ENCODE measurements around the gene FBXL13.
"Not testable (repeated sequence)": the region's sequence is repeated elsewhere in the genome, so short reads cannot be mapped to it uniquely, and the experiment has no call there.

Gene FBXL13

DNA sequence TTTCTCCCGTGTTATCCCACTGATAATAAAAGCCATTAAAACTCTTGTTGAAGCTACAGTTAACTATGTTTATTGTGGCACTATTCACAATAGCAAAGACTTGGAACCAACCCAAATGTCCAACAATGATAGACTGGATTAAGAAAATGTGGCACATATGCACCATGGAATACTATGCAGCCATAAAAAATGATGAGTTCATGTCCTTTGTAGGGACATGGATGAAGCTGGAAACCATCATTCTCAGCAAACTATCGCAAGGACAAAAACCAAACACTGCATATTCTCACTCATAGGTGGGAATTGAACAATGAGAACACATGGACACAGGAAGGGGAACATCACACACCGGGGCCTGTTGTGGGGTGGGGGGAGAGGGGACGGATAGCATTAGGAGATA lies 97.0 kb downstream of the FBXL13 start:
- DNase-seq; H3K4me3 ChIP-seq (ENCODE audit: insufficient read depth, low read depth, low read length, poor library complexity, severe bottlenecking); H3K4me1 ChIP-seq (ENCODE audit: control insufficient read depth, insufficient read depth, low read length, poor library complexity, severe bottlenecking); H3K27ac ChIP-seq (ENCODE audit: insufficient read depth, low read length, poor library complexity, severe bottlenecking); H3K9me3 ChIP-seq (ENCODE audit: control insufficient read depth, low read length); H3K36me3 ChIP-seq (ENCODE audit: control insufficient read depth, insufficient read depth, low read length); H3K27me3 ChIP-seq (replicated peaks; ENCODE audit: control insufficient read depth, insufficient read depth, low read length, poor library complexity, severe bottlenecking): not testable (repeated sequence)

DNA sequence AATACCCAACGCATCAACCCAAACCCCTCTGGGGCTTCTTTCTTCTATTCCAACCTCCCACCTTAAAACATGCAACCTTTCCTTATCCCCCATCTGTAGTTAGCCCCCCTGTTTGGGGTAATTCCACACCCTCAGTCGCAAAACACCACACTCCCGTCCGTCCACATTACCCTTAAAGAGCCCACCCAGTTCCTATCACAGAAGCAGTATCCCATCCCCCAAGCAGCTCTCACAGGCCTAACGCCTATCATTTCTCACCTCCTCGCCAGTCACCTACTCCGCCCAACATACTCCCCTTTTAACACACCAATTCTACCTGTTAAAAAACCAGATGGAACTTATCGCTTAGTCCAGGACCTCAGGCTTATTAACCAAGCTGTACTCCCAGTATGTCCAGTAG lies 98.1 kb downstream of the FBXL13 start:
- no peaks in the 10 kb centered on the region for H3K9me3 ChIP-seq (ENCODE audit: control insufficient read depth, low read length)
- H3K27me3 ChIP-seq (replicated peaks; ENCODE audit: control insufficient read depth, insufficient read depth, low read length, poor library complexity, severe bottlenecking), result no peaks in the 10 kb centered on the region
- no peak for DNase-seq
- no peaks in the 10 kb centered on the region for H3K36me3 ChIP-seq (ENCODE audit: control insufficient read depth, insufficient read depth, low read length)
- no peaks in the 10 kb centered on the region for H3K4me1 ChIP-seq (ENCODE audit: control insufficient read depth, insufficient read depth, low read length, poor library complexity, severe bottlenecking)
- no peak overlapping the region for H3K4me3 ChIP-seq (ENCODE audit: insufficient read depth, low read depth, low read length, poor library complexity, severe bottlenecking)
- no peak overlapping the region for H3K27ac ChIP-seq (ENCODE audit: insufficient read depth, low read length, poor library complexity, severe bottlenecking)

GRCh38 chr7:102975854-102976253 lies 98.7 kb downstream of the FBXL13 start:
- no peaks in the 10 kb centered on the region for H3K27me3 ChIP-seq (replicated peaks; ENCODE audit: control insufficient read depth, insufficient read depth, low read length, poor library complexity, severe bottlenecking)
- no peak overlapping the region for H3K4me3 ChIP-seq (ENCODE audit: insufficient read depth, low read depth, low read length, poor library complexity, severe bottlenecking)
- H3K27ac ChIP-seq (ENCODE audit: insufficient read depth, low read length, poor library complexity, severe bottlenecking), result no peak overlapping the region
- no peaks in the 10 kb centered on the region for H3K4me1 ChIP-seq (ENCODE audit: control insufficient read depth, insufficient read depth, low read length, poor library complexity, severe bottlenecking)
- no peaks in the 10 kb centered on the region for H3K36me3 ChIP-seq (ENCODE audit: control insufficient read depth, insufficient read depth, low read length)
- no peak for DNase-seq
- no peaks in the 10 kb centered on the region for H3K9me3 ChIP-seq (ENCODE audit: control insufficient read depth, low read length)

- Histone ChIP-seq H3K4me1 (ENCODE audit: control insufficient read depth, insufficient read depth, low read length, poor library complexity, severe bottlenecking) (no peaks in the 10 kb centered on the region), H3K27ac (ENCODE audit: insufficient read depth, low read length, poor library complexity, severe bottlenecking) (no peak overlapping the region), H3K9me3 (ENCODE audit: control insufficient read depth, low read length) (no peaks in the 10 kb centered on the region), H3K36me3 (ENCODE audit: control insufficient read depth, insufficient read depth, low read length) (no peaks in the 10 kb centered on the region), H3K4me3 (ENCODE audit: insufficient read depth, low read depth, low read length, poor library complexity, severe bottlenecking) (no peak overlapping the region), H3K27me3 (replicated peaks; ENCODE audit: control insufficient read depth, insufficient read depth, low read length, poor library complexity, severe bottlenecking) (no peaks in the 10 kb centered on the region)
- no peak for DNase-seq
Measured at GRCh38 chr7:102974366-102975236, 100.0 kb downstream of the FBXL13 start.

GRCh38 chr7:102973096-102973802 lies 101.3 kb downstream of the FBXL13 start:
- no peak for DNase-seq
- Histone ChIP-seq H3K4me3 (ENCODE audit: insufficient read depth, low read depth, low read length, poor library complexity, severe bottlenecking) (no peak overlapping the region), H3K27me3 (replicated peaks; ENCODE audit: control insufficient read depth, insufficient read depth, low read length, poor library complexity, severe bottlenecking) (no peaks in the 10 kb centered on the region), H3K36me3 (ENCODE audit: control insufficient read depth, insufficient read depth, low read length) (no peaks in the 10 kb centered on the region), H3K4me1 (ENCODE audit: control insufficient read depth, insufficient read depth, low read length, poor library complexity, severe bottlenecking) (no peaks in the 10 kb centered on the region), H3K27ac (ENCODE audit: insufficient read depth, low read length, poor library complexity, severe bottlenecking) (no peak overlapping the region), H3K9me3 (ENCODE audit: control insufficient read depth, low read length) (no peaks in the 10 kb centered on the region)

DNA sequence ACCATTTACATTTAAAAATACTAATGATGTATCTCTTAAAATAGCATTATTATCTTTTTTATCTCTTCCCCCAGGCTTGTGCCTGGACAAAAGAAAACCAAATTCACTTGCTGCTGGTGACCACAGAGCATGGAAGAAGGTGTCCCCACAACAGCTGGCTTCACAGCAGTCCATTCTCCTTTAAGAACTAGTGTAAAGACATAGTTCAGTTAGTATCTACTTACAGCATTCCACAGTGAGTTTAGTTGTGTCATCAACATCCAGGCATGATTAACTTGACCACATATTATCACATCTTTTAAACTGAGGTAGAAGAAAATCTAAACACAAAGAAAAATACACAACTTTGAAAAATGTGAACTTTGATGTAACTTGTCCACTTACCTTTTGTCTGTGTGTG lies 106.8 kb downstream of the FBXL13 start:
- Histone ChIP-seq H3K4me1 (ENCODE audit: control insufficient read depth, insufficient read depth, low read length, poor library complexity, severe bottlenecking) (no peaks in the 10 kb centered on the region), H3K27ac (ENCODE audit: insufficient read depth, low read length, poor library complexity, severe bottlenecking) (no peak overlapping the region), H3K9me3 (ENCODE audit: control insufficient read depth, low read length) (no peaks in the 10 kb centered on the region), H3K4me3 (ENCODE audit: insufficient read depth, low read depth, low read length, poor library complexity, severe bottlenecking) (no peak overlapping the region), H3K36me3 (ENCODE audit: control insufficient read depth, insufficient read depth, low read length) (no peaks in the 10 kb centered on the region), H3K27me3 (replicated peaks; ENCODE audit: control insufficient read depth, insufficient read depth, low read length, poor library complexity, severe bottlenecking) (no peaks in the 10 kb centered on the region)
- DNase-seq, result no peak

DNA sequence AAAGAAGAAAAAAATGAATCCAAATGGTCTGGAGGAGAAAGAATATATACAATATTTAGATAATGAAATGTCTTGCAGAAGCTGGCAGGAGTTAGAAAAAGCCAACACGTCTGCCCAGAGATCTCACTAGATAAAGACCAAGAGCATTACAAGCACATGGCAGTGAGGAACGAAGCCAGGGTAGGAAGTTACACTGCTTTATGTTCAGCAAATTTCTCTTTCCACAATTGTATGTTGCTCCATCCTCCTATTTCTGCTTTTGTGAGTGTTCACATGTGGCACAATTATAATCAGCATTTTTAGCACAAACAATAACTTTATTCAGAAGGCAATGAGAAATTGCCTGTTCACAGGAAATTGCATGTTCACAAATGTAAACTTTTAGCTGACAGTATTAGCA lies 108.1 kb downstream of the FBXL13 start:
- no peaks in the 10 kb centered on the region for H3K4me1 ChIP-seq (ENCODE audit: control insufficient read depth, insufficient read depth, low read length, poor library complexity, severe bottlenecking)
- no peak for DNase-seq
- H3K9me3 ChIP-seq (ENCODE audit: control insufficient read depth, low read length), result no peaks in the 10 kb centered on the region
- H3K36me3 ChIP-seq (ENCODE audit: control insufficient read depth, insufficient read depth, low read length), result no peaks in the 10 kb centered on the region
- no peaks in the 10 kb centered on the region for H3K27me3 ChIP-seq (replicated peaks; ENCODE audit: control insufficient read depth, insufficient read depth, low read length, poor library complexity, severe bottlenecking)
- H3K27ac ChIP-seq (ENCODE audit: insufficient read depth, low read length, poor library complexity, severe bottlenecking), result no peak overlapping the region
- no peak overlapping the region for H3K4me3 ChIP-seq (ENCODE audit: insufficient read depth, low read depth, low read length, poor library complexity, severe bottlenecking)

DNA sequence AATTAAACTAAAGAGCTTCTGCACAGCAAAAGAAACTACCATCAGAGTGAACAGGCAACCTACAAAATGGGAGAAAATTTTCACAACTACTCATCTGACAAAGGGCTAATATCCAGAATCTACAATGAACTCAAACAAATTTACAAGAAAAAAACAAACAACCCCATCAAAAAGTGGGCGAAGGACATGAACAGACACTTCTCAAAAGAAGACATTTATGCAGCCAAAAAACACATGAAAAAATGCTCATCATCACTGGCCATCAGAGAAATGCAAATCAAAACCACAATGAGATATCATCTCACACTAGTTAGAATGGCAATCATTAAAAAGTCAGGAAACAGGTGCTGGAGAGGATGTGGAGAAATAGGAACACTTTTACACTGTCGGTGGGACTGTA lies 112.6 kb downstream of the FBXL13 start:
- H3K4me1 ChIP-seq (ENCODE audit: control insufficient read depth, insufficient read depth, low read length, poor library complexity, severe bottlenecking), result not testable (repeated sequence)

GRCh38 chr7:102958004-102958403 lies 116.6 kb downstream of the FBXL13 start:
- H3K27me3 ChIP-seq (replicated peaks; ENCODE audit: control insufficient read depth, insufficient read depth, low read length, poor library complexity, severe bottlenecking); H3K36me3 ChIP-seq (ENCODE audit: control insufficient read depth, insufficient read depth, low read length); DNase-seq; H3K9me3 ChIP-seq (ENCODE audit: control insufficient read depth, low read length); H3K4me1 ChIP-seq (ENCODE audit: control insufficient read depth, insufficient read depth, low read length, poor library complexity, severe bottlenecking); H3K27ac ChIP-seq (ENCODE audit: insufficient read depth, low read length, poor library complexity, severe bottlenecking); H3K4me3 ChIP-seq (ENCODE audit: insufficient read depth, low read depth, low read length, poor library complexity, severe bottlenecking): not testable (repeated sequence)

More for the DNA sequence above, 112.6 kb downstream of the FBXL13 start:
- not testable (repeated sequence) for H3K36me3 ChIP-seq (ENCODE audit: control insufficient read depth, insufficient read depth, low read length); DNase-seq; H3K27ac ChIP-seq (ENCODE audit: insufficient read depth, low read length, poor library complexity, severe bottlenecking); H3K9me3 ChIP-seq (ENCODE audit: control insufficient read depth, low read length); H3K4me3 ChIP-seq (ENCODE audit: insufficient read depth, low read depth, low read length, poor library complexity, severe bottlenecking); H3K27me3 ChIP-seq (replicated peaks; ENCODE audit: control insufficient read depth, insufficient read depth, low read length, poor library complexity, severe bottlenecking)

DNA sequence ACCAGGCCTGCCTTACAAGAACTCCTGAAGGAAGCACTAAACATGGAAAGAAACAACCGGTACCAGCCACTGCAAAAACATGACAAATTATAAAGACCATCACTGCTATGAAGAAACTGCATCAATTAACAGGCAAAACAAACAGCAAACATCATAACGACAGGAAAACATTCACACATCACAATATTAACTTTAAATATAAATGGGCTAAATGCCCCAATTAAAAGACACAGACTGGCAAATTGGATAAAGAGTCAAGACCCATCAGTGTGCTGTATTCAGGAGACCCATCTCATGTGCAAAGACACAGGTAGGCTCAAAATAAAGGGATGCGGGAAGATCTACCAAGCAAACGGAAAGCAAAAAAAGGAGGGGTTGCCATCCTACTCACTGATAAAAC lies 120.2 kb downstream of the FBXL13 start:
- not testable (repeated sequence) for H3K36me3 ChIP-seq (ENCODE audit: control insufficient read depth, insufficient read depth, low read length); H3K27me3 ChIP-seq (replicated peaks; ENCODE audit: control insufficient read depth, insufficient read depth, low read length, poor library complexity, severe bottlenecking); H3K4me3 ChIP-seq (ENCODE audit: insufficient read depth, low read depth, low read length, poor library complexity, severe bottlenecking); H3K4me1 ChIP-seq (ENCODE audit: control insufficient read depth, insufficient read depth, low read length, poor library complexity, severe bottlenecking); DNase-seq; H3K27ac ChIP-seq (ENCODE audit: insufficient read depth, low read length, poor library complexity, severe bottlenecking); H3K9me3 ChIP-seq (ENCODE audit: control insufficient read depth, low read length)

All from effector memory CD4-positive, alpha-beta T cell (primary cell).